HG03064 (cell line): ENCODE data around the gene TMPRSS13.

ENCODE experiments used
- ATAC-seq: cut with Tn5 transposase; IDR thresholded peaks from one replicate; pipeline ENCODE4 v1.9.1; 2021; ENCODE audit warnings: low read depth; ENCODE audit not compliant: unreplicated experiment

TMPRSS13 gene

DNA sequence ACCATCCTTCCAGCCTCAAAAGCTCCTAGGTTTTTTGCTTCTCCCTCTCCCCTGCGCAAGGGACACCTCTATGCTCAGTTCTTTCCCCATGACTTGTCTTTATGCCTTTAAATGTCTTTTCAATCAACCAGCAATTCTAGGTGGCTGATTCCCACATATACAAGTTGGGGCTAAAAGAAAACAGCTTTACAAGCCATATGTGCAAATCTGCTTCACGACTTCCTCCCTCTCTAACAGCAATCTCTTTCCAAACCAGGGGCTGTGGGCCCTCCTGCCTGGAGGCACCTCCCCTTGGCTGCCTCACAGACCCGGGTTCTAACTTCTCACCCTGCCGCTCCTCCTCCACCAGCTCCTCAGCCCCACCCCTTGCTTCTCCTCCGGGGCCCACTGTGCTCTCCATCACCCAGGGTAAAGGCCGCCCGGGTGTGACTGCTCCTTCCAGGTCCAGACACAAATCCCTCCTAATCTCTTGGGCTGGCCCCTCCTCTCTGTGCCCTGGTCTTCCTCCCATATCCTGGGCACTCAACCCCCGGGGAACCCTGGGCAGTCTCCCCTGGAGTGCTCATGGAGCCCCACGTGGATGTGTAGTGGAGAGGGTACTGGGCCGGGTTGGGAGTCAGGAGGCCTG lies 14.1 kb downstream of the TMPRSS13 start:
- ATAC-seq: no peak

DNA sequence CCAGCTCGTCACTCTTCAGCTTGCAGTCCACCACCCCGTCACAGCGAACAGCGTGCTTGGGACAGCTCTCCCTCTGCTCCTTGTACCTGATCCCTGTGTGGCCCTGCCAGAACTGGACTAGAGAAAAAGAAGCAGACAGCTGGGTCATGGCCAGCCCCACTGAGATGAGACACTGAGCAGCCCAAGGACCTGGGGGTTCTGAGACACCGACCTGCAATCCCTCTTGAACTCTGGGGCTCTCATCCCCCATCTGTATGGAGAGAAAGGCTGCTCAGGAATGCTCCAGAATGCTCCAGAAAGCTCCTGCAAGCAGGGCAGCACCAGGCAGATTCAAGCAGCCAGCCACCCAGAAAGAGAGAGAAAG lies 14.8 kb downstream of the TMPRSS13 start:
- ATAC-seq: no peak

DNA sequence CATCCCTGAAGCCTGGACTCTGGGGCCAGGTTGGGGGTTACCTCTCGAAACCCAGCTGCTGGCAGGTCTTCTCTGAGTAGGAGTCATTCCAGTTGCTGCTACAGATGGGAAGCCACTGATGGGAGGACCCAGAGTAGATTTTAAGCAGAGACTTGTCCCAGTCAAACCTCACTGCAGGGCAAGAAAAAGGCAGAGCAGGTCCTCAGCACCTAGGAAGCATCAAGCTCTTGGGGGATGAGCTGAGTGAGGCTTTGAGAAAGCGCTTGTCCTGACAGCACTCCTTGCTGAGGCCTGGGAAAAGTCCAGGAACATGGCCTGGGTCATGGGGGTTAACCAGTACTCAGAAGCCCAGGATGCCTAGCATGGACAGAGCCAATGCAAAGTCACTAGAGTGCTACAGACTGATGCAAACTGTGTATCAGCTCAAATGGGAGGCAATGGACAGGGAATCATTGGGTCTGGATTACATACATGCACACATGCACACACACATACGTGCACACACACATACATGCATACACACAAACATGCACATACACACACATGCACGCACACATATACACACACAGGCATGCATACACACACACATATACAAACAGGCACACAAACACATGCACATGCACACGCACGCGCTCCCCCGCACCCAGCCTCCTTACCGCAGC lies 15.3 kb downstream of the TMPRSS13 start:
- no peak for ATAC-seq

GRCh38 chr11:117912497-117912896 lies 16.7 kb downstream of the TMPRSS13 start:
- ATAC-seq: no peak

DNA sequence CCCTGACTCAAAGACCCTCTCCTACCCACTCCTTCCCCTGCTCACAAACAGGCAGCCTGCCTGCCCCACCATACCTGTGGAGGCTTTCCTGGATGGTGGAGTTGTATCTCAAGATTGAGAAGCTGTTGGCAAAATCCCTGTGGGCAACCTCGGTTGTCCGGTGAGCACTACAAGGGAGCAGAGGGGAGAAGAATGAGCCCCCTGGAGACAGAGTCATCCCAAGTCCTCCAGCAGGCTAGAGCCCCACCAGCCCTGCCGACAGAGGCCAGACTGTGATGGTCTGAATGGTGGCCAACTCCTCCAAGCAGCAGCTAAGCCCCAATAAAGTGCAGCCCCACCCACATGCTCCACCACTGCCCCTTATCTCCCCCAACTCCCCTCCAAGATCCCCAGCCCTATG lies 17.5 kb downstream of the TMPRSS13 start:
- ATAC-seq: no peak

DNA sequence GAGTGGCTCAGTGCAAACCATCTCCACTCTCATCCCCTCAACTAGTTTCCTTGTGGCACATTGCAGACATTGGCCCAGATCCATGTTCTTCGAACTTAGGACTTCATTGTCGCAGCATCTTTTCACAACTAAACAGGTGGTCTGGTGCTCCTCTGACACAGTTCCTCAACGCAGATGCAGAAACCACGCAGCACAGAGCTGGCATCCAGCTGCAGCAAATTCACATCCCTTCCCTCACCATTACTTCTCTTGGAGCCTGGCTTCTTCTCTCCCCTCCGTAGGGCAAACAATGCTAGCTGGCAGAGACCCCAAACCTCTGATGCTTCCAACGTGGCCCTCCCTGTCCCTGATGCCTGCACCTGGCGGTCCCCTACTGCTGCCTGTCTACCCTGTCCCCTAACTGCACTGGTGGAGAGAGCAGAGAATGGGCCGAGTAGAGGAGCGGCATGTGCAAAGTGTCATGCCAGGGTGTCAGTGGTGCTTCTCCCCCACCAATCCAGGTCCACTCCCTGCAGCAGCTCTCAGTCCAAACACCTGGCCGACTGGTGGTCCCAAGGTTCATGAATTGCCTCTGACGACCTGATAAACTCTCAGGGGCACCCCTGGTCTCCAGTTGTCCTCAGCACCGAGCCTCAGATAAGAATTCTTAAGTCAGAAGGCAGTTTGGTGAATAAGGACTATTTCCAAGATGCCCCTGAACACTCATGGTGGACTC lies 18.1 kb downstream of the TMPRSS13 start:
- no peak for ATAC-seq

DNA sequence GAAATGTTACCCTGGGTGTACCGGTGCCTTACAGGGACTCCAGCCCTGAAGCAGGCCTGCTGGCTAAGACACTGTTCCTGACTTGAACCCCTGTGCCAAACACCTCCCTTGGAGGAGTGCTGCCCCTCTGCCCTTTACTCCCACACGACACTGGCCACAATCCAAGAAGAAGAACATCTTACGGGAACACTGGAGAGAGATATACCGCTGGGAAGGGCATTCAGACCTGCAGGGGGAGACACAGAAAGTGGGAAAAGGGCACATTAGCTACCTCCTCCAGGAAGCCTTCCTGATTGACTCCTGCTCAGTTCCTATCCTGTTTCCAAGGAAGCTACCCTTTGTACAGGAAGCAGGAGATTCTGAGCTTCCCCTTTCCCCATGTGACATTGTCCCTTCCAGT lies 18.7 kb downstream of the TMPRSS13 start:
- no peak for ATAC-seq

DNA sequence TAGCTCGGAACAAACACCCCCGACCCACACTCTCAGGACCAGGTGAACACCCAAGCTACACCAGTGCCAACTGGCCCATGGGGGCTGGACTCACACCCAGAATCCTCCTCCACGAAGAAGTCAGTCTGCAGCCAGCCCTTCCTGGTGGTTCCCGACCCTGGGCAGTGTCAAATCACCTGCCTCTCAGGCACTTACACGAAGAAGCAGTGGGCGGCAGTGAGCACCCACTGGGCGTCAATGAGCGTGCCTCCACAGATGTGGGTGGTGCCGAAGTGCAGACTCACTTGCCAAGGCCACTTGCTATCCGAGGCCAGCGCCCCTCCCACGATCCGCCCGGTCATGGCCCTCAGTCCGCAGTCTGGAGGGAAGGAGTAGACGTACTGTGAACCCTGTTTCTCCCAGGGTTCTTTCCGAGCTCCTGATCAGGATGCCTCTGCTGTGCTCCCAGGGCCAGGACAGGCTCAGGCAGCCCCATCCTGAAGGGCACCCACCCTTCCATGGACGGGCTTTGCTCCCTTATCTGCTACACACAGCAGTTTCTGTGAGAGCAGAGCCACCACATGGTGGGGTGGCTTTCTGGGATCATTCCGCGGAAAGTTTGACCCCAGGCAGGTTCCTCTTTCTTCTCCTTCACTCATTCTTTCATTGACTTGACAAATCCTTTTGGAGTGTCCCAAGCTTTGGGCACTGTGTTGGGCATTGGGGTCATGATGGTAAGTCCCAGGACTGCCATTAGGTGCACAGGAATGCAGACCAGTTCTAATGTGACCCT lies 19.4 kb downstream of the TMPRSS13 start:
- ATAC-seq: no peak

DNA sequence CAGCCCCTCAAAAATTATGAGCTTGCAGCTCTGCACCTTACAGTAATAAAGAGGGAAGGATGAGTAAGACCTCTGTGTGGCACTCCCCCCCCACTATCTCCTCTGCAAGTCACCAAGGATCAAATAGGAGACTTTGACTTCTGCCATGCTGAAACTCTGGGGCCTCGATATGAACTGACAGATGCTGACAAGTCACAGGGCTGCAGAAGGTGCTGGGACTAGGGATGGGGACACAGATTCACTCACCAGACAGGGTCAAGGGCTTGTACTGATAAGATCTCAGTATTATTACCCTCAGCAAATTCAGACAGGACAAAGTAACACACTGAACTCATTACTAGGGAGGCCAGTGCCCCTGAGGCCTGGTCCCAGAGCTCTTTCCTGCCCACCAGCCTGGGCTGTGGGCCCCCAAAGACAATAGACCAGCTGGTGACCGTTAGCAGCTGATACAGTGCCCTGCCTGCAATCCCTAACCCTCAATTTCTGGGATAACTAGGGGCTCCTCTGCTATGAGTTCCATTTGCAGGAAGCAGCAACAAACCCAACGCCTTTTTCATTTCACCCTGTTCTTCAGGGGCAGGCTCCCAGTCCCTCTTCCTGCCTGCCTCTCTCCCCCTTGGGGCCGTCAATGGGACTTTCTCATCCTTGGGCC lies 20.1 kb downstream of the TMPRSS13 start:
- no peak for ATAC-seq

DNA sequence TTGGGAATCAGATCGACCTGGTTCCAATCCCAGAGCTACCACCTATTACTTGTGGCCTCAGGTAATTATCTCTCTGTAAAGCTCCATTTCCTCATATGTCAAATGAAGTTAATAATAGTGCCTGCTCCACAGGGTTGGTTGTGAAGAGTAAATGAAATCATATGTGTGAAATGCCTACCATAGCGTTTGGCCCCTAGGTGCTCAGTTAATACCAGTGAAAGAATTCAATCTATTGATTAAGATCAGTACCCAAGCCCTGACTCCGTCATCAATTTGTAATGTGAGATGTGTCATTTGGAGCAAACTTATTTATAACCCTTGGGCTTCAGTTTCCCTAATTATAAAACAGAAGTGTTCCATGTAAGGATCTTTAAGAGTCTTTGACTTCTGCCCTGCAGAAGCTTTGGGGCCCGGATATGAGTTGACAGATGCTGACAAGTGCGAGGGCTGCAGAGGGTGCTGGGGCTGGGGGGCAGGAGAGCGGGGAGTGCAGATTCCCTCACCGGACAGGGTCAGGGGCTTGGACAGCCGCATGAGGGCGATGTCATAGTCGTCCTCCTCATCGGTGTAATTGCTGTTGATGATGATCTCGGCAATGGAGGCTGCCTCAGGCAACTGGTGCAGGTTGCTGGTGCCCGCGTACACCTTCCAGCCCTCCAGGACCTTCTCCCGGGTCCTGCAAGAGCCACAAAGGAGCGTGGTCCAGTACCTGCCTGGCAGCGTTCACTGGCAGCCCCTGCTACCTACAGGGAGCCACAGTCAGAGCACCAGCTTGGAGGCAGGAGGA lies 20.9 kb downstream of the TMPRSS13 start:
- no peak for ATAC-seq

GRCh38 chr11:117907276-117908108 lies 21.7 kb downstream of the TMPRSS13 start:
- ATAC-seq: no peak

GRCh38 chr11:117906710-117907109 lies 22.5 kb downstream of the TMPRSS13 start:
- no peak for ATAC-seq

GRCh38 chr11:117906126-117906525 lies 23.1 kb downstream of the TMPRSS13 start:
- ATAC-seq: no peak

DNA sequence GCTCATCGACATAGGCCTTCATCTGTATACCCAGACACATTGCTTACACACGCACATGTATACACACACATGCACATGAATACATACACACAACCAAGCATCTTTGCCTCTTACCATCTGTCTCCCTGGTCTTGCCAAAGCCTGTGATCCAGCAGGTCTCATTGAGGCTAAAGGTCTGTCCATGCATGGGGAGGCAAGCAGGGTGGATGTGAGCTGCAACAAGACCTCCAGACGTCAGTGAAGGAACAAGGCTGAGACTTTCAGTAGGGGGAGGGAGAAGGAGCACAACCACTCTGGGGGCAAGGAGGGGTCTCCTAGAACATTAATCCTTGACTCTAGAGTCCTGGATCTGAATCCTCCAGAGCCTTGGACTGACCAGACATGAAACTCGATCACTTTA lies 23.7 kb downstream of the TMPRSS13 start:
- ATAC-seq: no peak

- no peak for ATAC-seq
These were observed 25.5 kb downstream of the TMPRSS13 start for GRCh38 chr11:117903505-117904382.

- ATAC-seq: no peak
These were observed 27.0 kb downstream of the TMPRSS13 start for GRCh38 chr11:117902001-117902845.

- ATAC-seq: no peak
These were observed 27.6 kb downstream of the TMPRSS13 start for GRCh38 chr11:117901601-117902000.
